Right kidney (tissue), 9 donors: Measurements from ENCODE around the gene NOP16.
A peak's percentile ranks its signal among the peaks of the same experiment; 100 is the strongest.

ENCODE experiments used
- DNase-seq: peaks from one replicate; pipeline ENCODE4 v3.0.0-alpha.2; 2016
- long read RNA-seq, 8 donors: transcript quantifications; one replicate each; lab custom pipeline, GENCODE V29; 2026

NOP16 gene
- long read RNA-seq, donor 1, transcript NOP16-207 (5 exons, 1,258 nt) = major isoform, 12 of 25 reads
- long read RNA-seq, donor 1, partial matches to known transcripts = 0 of 25 reads
- long read RNA-seq, donor 1, other reads (novel, unspliced or antisense) = 0 of 25 reads
- long read RNA-seq, donor 2, transcript NOP16-207 (5 exons, 1,258 nt) = major isoform, 8 of 214 reads
- long read RNA-seq, donor 2, partial matches to known transcripts = 0 of 214 reads
- long read RNA-seq, donor 2, other reads (novel, unspliced or antisense) = 199 of 214 reads
- long read RNA-seq, donor 3, partial matches to known transcripts = 0 of 7 reads
- long read RNA-seq, donor 3, other reads (novel, unspliced or antisense) = 0 of 7 reads
- long read RNA-seq, donor 4, transcript NOP16-207 (5 exons, 1,258 nt) = major isoform, 9 of 11 reads
- long read RNA-seq, donor 4, partial matches to known transcripts = 0 of 11 reads
- long read RNA-seq, donor 4, other reads (novel, unspliced or antisense) = 0 of 11 reads
- long read RNA-seq, donor 5, transcript NOP16-207 (5 exons, 1,258 nt) = major isoform, 14 of 584 reads
- long read RNA-seq, donor 5, partial matches to known transcripts = 566 of 584 reads
- long read RNA-seq, donor 5, other reads (novel, unspliced or antisense) = 0 of 584 reads
- long read RNA-seq, donor 6, transcript NOP16-207 (5 exons, 1,258 nt) = major isoform, 8 of 11 reads
- long read RNA-seq, donor 6, partial matches to known transcripts = 0 of 11 reads
- long read RNA-seq, donor 6, other reads (novel, unspliced or antisense) = 0 of 11 reads
- long read RNA-seq, donor 7, transcript NOP16-207 (5 exons, 1,258 nt) = major isoform, 19 of 27 reads
- long read RNA-seq, donor 7, transcript NOP16-211 (5 exons, 954 nt) = minor isoform, 6 of 27 reads
- long read RNA-seq, donor 7, partial matches to known transcripts = 0 of 27 reads
- long read RNA-seq, donor 7, other reads (novel, unspliced or antisense) = 0 of 27 reads
- long read RNA-seq, donor 8, transcript NOP16-207 (5 exons, 1,258 nt) = major isoform, 14 of 19 reads
- long read RNA-seq, donor 8, partial matches to known transcripts = 0 of 19 reads
- long read RNA-seq, donor 8, other reads (novel, unspliced or antisense) = 0 of 19 reads

- peak; percentile 98 for DNase-seq
Observed at GRCh38 chr5:176388444-176389134, at the start of gene NOP16, which contains the start of gene HIGD2A. Gene NOP16 (minus strand): TSS chr5:176388598. CDS start chr5:176388539, 59 bp downstream. Gene HIGD2A (plus strand): TSS chr5:176388751. CDS start chr5:176388820, 69 bp downstream.

DNA sequence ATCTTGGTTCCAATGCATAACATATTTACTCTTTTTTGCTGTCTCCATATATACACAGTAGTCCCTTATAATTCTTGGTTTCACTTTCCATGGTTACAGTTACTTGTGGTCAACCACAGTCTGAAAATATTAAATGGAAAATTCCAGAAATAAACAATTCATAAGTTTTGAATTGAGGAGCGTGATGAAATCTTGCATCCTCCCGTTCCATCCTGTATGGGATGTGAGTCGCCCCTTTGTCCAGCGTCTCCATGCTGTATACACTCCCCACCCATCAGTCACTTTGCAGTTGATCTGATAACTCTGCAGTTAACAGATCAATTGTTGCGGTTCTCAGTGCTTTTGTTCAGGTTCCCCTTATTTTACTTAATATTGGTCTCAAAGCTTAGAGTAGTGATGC is 48.3 kb upstream of the NOP16 start:
- no peak for DNase-seq

- DNase-seq = no peak
Observed at GRCh38 chr5:176432707-176433106, 44.3 kb upstream of the NOP16 start.

DNA sequence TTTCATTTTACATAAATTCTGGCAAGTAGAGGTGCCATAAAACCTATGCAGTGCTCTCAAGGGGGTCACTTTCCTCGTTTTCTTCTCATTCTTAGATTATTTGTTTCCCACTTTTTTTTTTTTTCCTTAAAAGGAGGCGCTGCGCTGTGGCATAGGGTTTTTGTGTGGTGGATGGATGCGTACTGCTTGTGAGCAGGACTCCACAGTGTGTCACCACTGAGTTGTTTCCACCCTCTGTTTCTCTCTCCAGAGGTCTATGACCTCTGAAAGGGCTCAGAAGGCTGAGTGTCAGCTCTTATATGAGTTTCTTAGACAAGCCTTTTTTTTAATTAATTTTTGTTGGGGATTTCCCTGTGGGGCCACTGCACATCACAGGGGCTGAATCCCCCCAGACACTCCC is 41.6 kb upstream of the NOP16 start:
- no peak for DNase-seq

- DNase-seq = no peak
Observed at GRCh38 chr5:176427971-176428370, 39.6 kb upstream of the NOP16 start.

- DNase-seq = no peak
Observed at GRCh38 chr5:176426876-176427275, 38.5 kb upstream of the NOP16 start.

DNA sequence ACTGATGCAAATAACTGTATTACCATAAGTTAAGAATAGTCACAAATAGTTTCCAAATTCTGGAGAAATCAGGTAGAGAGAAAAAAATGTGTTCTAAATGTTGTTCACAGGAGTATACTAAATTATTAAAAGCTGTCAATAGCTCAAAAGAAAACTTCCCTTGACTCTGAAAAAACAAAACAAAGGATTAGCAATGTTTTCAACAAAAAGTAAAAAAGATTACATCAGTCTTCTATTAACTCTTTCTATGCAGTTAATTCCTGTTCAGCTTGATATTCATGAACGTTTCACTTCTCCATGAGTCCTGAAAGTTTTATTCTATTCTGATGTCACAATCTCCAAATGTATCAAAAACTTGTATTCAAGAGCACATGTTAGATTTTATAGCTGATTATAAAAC is 37.4 kb upstream of the NOP16 start:
- no peak for DNase-seq

- no peak for DNase-seq
Observed at GRCh38 chr5:176425138-176425537, 36.7 kb upstream of the NOP16 start.

GRCh38 chr5:176424181-176424580 is 35.8 kb upstream of the NOP16 start:
- DNase-seq = no peak

- no peak for DNase-seq
Observed at GRCh38 chr5:176420972-176421544, 32.7 kb upstream of the NOP16 start.

DNA sequence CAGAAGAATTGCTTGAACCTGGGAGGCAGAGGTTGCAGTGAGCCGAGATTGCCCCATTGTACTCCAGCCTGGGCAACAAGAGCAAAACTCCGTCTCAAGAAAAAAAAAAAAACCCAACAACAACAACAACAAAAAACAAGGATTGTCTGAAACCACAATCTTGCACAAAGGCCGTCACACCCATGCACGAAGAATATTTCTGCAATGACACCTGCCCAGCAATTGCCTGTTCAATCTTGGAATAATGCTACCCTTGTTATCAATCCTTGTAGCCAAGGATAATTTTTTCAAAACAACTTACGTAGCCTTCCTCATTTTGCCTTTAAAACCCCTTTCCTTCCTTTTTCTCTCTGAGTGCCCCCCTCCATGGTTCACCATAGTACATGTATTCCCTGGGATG is 31.7 kb upstream of the NOP16 start:
- DNase-seq = no peak

GRCh38 chr5:176418251-176418650 is 29.9 kb upstream of the NOP16 start:
- DNase-seq = no peak

GRCh38 chr5:176416965-176417364 is 28.6 kb upstream of the NOP16 start:
- no peak for DNase-seq

DNA sequence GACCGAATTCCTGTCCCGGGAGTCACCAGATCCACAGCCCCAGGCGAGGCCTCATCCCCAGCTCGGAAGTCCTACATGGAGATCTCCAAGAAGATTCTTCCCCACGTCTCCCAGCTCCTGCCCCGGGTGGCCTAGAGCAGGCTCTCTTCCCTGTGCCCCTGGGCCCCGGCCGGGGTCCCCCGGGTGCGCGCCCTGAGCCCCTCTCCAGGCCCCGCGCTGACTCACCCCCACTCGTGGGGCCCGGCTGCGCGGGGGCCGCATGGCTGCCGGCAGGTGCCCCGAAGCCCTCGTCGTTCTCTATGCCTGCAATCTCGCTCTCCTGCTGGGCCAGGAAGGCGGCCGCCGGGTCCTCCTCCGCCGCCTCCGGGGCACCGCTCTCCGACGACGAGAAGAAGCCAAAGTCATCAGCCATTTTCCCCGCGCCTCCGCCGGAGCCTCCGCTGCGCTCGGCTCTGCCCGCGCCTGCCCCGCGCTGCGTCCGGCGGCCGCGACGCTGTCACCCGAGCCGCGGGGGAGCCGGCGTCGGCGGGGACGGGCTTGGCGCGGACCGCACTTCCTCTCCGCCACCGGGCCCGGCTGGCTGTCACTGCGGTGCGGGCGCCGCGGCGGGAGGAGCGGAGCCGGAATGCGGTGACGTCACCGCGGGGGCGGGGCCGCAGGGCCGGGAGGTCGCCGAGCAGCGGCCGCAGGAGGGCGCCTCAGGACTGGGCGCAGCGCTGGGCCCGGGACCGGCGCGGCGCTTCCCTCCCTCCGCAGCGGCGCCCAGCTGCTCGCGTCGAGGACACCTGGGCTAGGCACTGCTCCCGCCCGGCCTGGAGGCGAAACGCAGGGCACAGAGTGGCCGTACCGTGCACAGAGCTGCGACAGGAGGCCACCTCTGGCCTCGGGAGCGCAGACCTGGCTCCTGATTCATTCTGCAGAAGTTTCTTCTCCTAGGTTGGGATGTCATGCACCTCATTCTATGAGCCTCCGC is 27.8 kb upstream of the NOP16 start, which contains the start of gene CLTB:
Gene CLTB, minus strand, starts transcription at position 588 of the 973 bp plus-strand sequence. Its CDS starts 176 bp downstream, at position 412.
- DNase-seq = peak; percentile 91

DNA sequence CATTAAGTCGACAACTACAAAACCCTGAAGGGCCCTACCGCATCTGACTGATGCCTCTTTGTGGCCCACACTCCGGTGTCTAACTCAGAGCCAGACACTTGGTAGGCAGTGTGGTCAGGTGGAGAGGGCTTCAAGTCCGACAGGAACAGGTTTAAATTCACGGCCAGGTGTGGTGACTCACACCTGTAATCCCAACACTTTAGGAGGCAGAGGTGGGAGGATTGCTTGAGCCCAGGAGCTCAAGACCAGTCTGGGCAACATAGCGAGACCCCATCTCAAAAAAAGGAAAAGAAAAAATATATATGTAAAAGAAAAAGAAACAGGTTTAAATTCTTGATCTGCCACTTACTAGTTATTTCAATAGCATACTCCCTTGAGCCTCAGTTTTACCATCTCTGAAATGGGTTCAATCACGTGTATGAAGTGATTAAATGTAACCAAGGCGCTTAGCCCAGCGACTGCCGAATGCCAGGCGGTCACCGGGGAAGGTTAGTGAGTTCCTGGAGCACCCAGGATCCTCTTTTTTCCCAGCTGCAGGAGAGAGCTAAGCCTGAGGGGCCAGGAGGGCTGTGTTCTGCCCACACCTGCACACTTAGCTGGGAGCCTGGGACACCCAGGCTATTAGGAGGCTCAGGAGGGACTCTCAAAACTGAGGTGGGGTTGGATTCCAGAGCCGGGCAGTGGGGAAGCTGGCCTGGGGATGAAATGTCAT is 27.0 kb upstream of the NOP16 start:
- no peak for DNase-seq

DNA sequence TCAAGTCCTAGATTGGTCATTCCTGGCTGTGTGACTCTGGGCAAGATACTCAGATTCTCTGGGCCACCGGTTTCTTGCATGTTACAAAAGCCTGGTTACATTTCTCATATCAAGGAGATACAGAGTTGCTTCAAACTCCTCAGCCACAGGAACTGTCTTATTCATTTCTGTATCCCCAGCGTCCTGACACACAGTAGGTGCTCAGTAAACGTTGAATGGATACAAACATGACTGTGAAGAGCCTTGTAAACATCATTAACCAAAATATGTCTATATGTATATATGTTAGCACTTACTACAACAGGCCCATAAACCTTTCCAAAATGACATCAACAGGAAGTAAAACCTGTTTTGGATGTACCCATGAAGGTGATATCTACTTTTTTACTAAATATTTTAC is 26.3 kb upstream of the NOP16 start:
- no peak for DNase-seq

DNA sequence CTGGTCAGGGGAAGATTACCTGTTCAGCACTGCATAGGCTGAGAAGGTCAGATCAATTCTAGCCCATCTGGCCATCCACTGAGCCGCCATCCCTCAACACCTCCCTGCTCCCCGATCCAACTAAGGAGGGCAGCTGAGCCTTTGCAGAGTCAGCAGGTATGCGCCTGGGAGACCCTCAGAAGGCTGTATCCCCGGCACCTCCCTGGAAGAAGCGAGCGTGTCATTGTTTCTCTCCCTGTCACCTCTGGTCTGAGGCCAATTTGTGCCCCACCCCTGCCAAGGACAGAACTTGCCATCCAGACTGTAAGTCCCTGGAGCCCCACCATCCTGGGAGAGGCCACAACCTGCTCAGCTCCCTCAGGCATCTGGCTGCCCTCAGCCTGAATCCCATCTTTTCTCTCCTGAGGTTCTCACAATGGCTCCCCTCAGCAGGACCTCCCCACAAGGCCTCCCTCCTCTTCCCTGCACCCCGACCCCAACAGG is 25.4 kb upstream of the NOP16 start:
- no peak for DNase-seq

DNA sequence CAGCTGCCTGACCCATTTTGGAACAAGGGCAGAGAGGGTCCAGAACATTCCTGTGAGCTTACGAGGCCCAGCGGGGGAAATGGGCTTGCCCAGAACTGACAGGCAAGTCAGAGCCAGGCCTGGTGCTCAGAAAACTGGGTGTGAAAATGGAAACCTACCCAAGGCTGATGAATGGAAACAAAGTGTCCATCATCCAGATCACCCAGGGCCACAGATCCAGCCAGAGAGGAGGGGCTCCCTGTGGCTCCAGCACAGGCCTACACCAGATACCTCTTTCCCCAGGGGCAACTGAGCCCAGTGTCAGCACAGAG is 24.8 kb upstream of the NOP16 start:
- DNase-seq = no peak

DNA sequence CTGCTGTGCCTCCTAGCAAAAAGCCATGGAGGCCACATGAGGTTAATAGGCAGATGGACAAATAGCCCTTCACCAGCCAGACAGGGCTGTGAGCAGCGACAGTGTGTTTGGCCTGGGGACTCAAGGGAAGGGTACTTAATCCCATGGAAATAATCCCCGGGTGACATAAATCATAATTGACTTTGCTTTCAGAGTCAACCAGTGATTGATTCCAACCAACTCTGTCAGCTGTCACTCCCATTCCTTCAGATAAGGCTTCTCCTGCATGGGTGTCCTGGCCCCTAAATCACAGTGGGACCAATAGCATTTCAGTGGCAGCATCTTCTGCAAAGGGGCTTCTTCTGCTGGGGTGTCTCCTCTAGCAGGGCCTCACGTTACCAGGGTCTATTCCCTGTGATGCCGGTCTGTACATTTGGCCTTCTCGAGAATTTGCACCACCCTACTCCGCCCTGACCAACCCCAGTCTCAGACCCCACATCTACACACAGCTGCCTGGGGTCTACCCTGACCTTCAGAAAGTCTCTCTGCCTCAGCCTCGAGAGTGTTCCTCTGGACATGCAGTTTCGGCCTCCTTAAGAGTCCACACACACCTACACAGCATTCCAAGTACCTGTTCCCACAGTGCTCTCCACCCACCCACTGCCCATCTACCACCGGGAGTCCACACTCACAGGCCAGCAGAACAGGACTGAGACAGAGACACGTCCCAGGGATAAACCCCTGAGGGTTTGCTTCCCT is 24.3 kb upstream of the NOP16 start:
- no peak for DNase-seq
